ENCODE results near the gene CCL24. TPM values are rescaled to one million over a fixed set of nuclear protein-coding genes. Genes with fewer than 3 reads are reported as not detected.
"Not testable (repeated sequence)": the region's sequence is repeated elsewhere in the genome, so short reads cannot be mapped to it uniquely, and the experiment has no call there.

Gene CCL24
- 1 to 10 TPM in 1 of 4 donors, not detected in 3; 2.1 TPM for polyA plus RNA-seq (ENCODE audit: insufficient read length in 4 of 4)

- no peak for DNase-seq (ENCODE audit: low read depth in 4 of 4, low spot score in 3 of 4)
These were observed at the start of gene CCL24 for GRCh38 chr7:75813781-75814236. Gene CCL24, minus strand, starts transcription at chr7:75813806. Its CDS starts 91 bp downstream, at chr7:75813715.

GRCh38 chr7:75861636-75862035 lies 48.0 kb upstream of the CCL24 start:
- DNase-seq (ENCODE audit: low read depth in 4 of 4, low spot score in 3 of 4) = no peak

GRCh38 chr7:75858410-75858809 lies 44.8 kb upstream of the CCL24 start:
- no peak for DNase-seq (ENCODE audit: low read depth in 4 of 4, low spot score in 3 of 4)

GRCh38 chr7:75856536-75856935 lies 42.9 kb upstream of the CCL24 start:
- no peak for DNase-seq (ENCODE audit: low read depth in 4 of 4, low spot score in 3 of 4)

- DNase-seq (ENCODE audit: low read depth in 4 of 4, low spot score in 3 of 4) = not testable (repeated sequence)
These were observed 41.3 kb upstream of the CCL24 start for GRCh38 chr7:75854813-75855345.

- DNase-seq (ENCODE audit: low read depth in 4 of 4, low spot score in 3 of 4) = no peak
These were observed 40.6 kb upstream of the CCL24 start for GRCh38 chr7:75854233-75854632.

- no peak for DNase-seq (ENCODE audit: low read depth in 4 of 4, low spot score in 3 of 4)
These were observed 36.6 kb upstream of the CCL24 start for GRCh38 chr7:75850235-75850634.

GRCh38 chr7:75849573-75849972 lies 36.0 kb upstream of the CCL24 start:
- DNase-seq (ENCODE audit: low read depth in 4 of 4, low spot score in 3 of 4) = no peak

- DNase-seq (ENCODE audit: low read depth in 4 of 4, low spot score in 3 of 4) = no peak
These were observed 34.1 kb upstream of the CCL24 start for GRCh38 chr7:75847707-75848106.

- DNase-seq (ENCODE audit: low read depth in 4 of 4, low spot score in 3 of 4) = not testable (repeated sequence)
These were observed 31.5 kb upstream of the CCL24 start for GRCh38 chr7:75845132-75845531.

GRCh38 chr7:75844158-75844557 lies 30.6 kb upstream of the CCL24 start:
- no peak for DNase-seq (ENCODE audit: low read depth in 4 of 4, low spot score in 3 of 4)

- no peak for DNase-seq (ENCODE audit: low read depth in 4 of 4, low spot score in 3 of 4)
These were observed 30.1 kb upstream of the CCL24 start for GRCh38 chr7:75843613-75844116.

- no peak for DNase-seq (ENCODE audit: low read depth in 4 of 4, low spot score in 3 of 4)
These were observed 29.3 kb upstream of the CCL24 start for GRCh38 chr7:75842836-75843446.

- DNase-seq (ENCODE audit: low read depth in 4 of 4, low spot score in 3 of 4) = no peak
These were observed 26.4 kb upstream of the CCL24 start for GRCh38 chr7:75840029-75840428.

GRCh38 chr7:75838281-75838930 lies 24.8 kb upstream of the CCL24 start:
- not testable (repeated sequence) for DNase-seq (ENCODE audit: low read depth in 4 of 4, low spot score in 3 of 4)

GRCh38 chr7:75836798-75837197 lies 23.2 kb upstream of the CCL24 start:
- DNase-seq (ENCODE audit: low read depth in 4 of 4, low spot score in 3 of 4) = no peak

GRCh38 chr7:75835688-75836285 lies 22.2 kb upstream of the CCL24 start:
- DNase-seq (ENCODE audit: low read depth in 4 of 4, low spot score in 3 of 4) = no peak

- DNase-seq (ENCODE audit: low read depth in 4 of 4, low spot score in 3 of 4) = not testable (repeated sequence)
These were observed 20.1 kb upstream of the CCL24 start for GRCh38 chr7:75833662-75834061.

GRCh38 chr7:75830978-75831377 lies 17.4 kb upstream of the CCL24 start:
- no peak for DNase-seq (ENCODE audit: low read depth in 4 of 4, low spot score in 3 of 4)

- not testable (repeated sequence) for DNase-seq (ENCODE audit: low read depth in 4 of 4, low spot score in 3 of 4)
These were observed 16.1 kb upstream of the CCL24 start for GRCh38 chr7:75829656-75830055.

GRCh38 chr7:75823198-75823910 lies 9.7 kb upstream of the CCL24 start:
- no peak for DNase-seq (ENCODE audit: low read depth in 4 of 4, low spot score in 3 of 4)

All from right renal pelvis (tissue), 4 donors.